PFSK-1 (cell line): ENCODE measurements around the gene CPLANE2. TPM values are rescaled to one million over a fixed set of nuclear protein-coding genes. Genes with fewer than 3 reads are reported as not detected.

Source experiments
- FOXP2 ChIP-seq: optimal IDR thresholded peaks from 2 replicates; pipeline ENCODE3; 2011; ENCODE audit warnings: borderline replicate concordance, control low read depth, inconsistent platforms; ENCODE audit not compliant: insufficient read depth; ENCODE audit errors: extremely low read length, extremely low read depth
- POLR2AphosphoS5 ChIP-seq: IDR thresholded peaks from 2 replicates; pipeline ENCODE4 v1.6.1; 2012; ENCODE audit warnings: low read depth, mild to moderate bottlenecking, control low read depth, low read length, moderate library complexity
- REST ChIP-seq, 2 experiments: IDR thresholded peaks; 2 replicates each; pipeline versions ENCODE4 v1.6.1 to v1.8.0; 2011 to 2012; ENCODE audit warnings: low read depth in 2 of 2, low read length in 2 of 2, control low read depth in 1 of 2, inconsistent platforms in 1 of 2, mild to moderate bottlenecking in 1 of 2, moderate library complexity in 1 of 2; ENCODE audit not compliant: insufficient read depth in 1 of 2
- SIN3A ChIP-seq: IDR thresholded peaks from 2 replicates; pipeline ENCODE4 v1.6.1; 2012; ENCODE audit warnings: mild to moderate bottlenecking, low read length, moderate library complexity, borderline replicate concordance; ENCODE audit not compliant: insufficient read depth
- TAF1 ChIP-seq: IDR thresholded peaks from 2 replicates; pipeline ENCODE4 v1.6.1; 2012; ENCODE audit warnings: low read length, control low read depth, borderline replicate concordance; ENCODE audit not compliant: insufficient read depth
- polyA plus RNA-seq: library from polyadenylated mRNA; unstranded; fragments of >200 nt; gene quantifications from one replicate; pipeline ENCODE4 v1.2.1, GENCODE V29; 2012; ENCODE audit warnings: low read depth, missing spikeins; ENCODE audit not compliant: insufficient read length

Gene CPLANE2
- 5.3 TPM for polyA plus RNA-seq

- no peak for TF ChIP-seq REST (IDR thresholded peaks at IDR 0.05; ENCODE audit: insufficient read depth in 1 of 2, low read depth in 2 of 2, low read length in 2 of 2)
- TF ChIP-seq TAF1 = no peak
- no peak; the same call in 1 of the 2 replicates for TF ChIP-seq SIN3A
- TF ChIP-seq POLR2AphosphoS5 = no peak
- no peak for TF ChIP-seq FOXP2
These were observed at the start of gene CPLANE2 for GRCh38 chr1:16236511-16237342. CPLANE2 (minus strand) TSS chr1:16237183; CDS start chr1:16236742, 441 bp downstream.

GRCh38 chr1:16286122-16286521 is 49.1 kb upstream of the CPLANE2 start:
- TF ChIP-seq FOXP2 = no peak
- no peak for TF ChIP-seq TAF1
- TF ChIP-seq SIN3A = no peak
- no peak for TF ChIP-seq POLR2AphosphoS5
- TF ChIP-seq REST (IDR thresholded peaks at IDR 0.05; ENCODE audit: insufficient read depth in 1 of 2, low read depth in 2 of 2, low read length in 2 of 2) = no peak

GRCh38 chr1:16281765-16282164 is 44.8 kb upstream of the CPLANE2 start:
- TF ChIP-seq POLR2AphosphoS5 = no peak
- TF ChIP-seq REST (IDR thresholded peaks at IDR 0.05; ENCODE audit: insufficient read depth in 1 of 2, low read depth in 2 of 2, low read length in 2 of 2) = no peak
- no peak for TF ChIP-seq FOXP2
- no peak for TF ChIP-seq TAF1

- no peak for TF ChIP-seq FOXP2
- no peak for TF ChIP-seq SIN3A
- no peak for TF ChIP-seq REST (IDR thresholded peaks at IDR 0.05; ENCODE audit: insufficient read depth in 1 of 2, low read depth in 2 of 2, low read length in 2 of 2)
- TF ChIP-seq TAF1 = no peak
- no peak for TF ChIP-seq POLR2AphosphoS5
These were observed 42.2 kb upstream of the CPLANE2 start for GRCh38 chr1:16279186-16279585.
